Esophagus muscularis mucosa (tissue), 4 donors: ENCODE measurements around the gene ERG28.

Experiments
- CTCF ChIP-seq, 3 experiments: fragments of 200-600 bp in 2 of 3; fragments of 450-650 bp in 1 of 3; sonication (generic) in 2 of 3; IDR thresholded peaks; one replicate each; pipeline ENCODE4 v1.5.1; 2017 to 2019; ENCODE audit warnings: antibody characterized with exemption in 3 of 3, mild to moderate bottlenecking in 2 of 3, moderate library complexity in 1 of 3
- EP300 ChIP-seq: sonication (generic); formaldehyde crosslinking; IDR thresholded peaks from one replicate; pipeline ENCODE4 v1.6.1; 2017; ENCODE audit warnings: antibody characterized with exemption
- POLR2A ChIP-seq: fragments of 450-650 bp; IDR thresholded peaks from one replicate; pipeline ENCODE4 v1.6.1; 2017; ENCODE audit warnings: antibody characterized with exemption, moderate library complexity, mild to moderate bottlenecking, low read depth
- POLR2AphosphoS5 ChIP-seq, 2 donors: sonication (generic); formaldehyde crosslinking; IDR thresholded peaks; one replicate each; pipeline ENCODE4 v1.6.1; 2017; ENCODE audit warnings: antibody characterized with exemption in 2 of 2

- TF ChIP-seq CTCF (IDR thresholded peaks at IDR 0.05) = no peak
- TF ChIP-seq POLR2A = no peak
- no peak for TF ChIP-seq POLR2AphosphoS5 (IDR thresholded peaks at IDR 0.05)
- no peak for TF ChIP-seq EP300
These were observed 31.9 kb downstream of the ERG28 start for GRCh38 chr14:75628816-75629215.
